GM18505 (cell line): Measurements from ENCODE around the gene DMRTC2.

Experiments used
- ATAC-seq: cut with Tn5 transposase; IDR thresholded peaks from one replicate; pipeline ENCODE4 v1.9.1; 2021; ENCODE audit not compliant: unreplicated experiment
- POLR2A ChIP-seq: IDR thresholded peaks from 4 replicates; pipeline ENCODE4 v1.6.1; 2011; ENCODE audit warnings: borderline replicate concordance; ENCODE audit not compliant: insufficient read depth, insufficient read length; ENCODE audit errors: extremely low read depth

DMRTC2 gene

DNA sequence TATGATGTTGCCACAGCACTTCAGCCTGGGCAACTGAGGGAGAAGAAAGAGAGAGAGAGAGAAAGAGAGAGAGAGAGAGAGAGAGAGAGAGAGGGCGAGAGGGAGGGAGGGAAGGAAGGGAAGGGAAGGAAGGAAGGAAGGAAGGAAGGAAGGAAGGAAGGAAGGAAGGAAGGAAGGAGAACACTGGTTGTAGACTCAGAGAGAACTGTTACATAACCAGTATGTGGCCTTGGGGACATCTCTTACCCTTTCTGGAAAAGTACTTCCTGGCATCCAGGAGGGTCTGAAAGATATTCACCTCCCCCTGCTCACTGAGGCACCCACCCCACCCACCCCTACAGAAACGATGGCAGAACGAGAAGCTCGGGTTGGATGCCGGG, 35.5 kb downstream of the DMRTC2 start:
- TF ChIP-seq POLR2A = no peak
- ATAC-seq = no peak

DNA sequence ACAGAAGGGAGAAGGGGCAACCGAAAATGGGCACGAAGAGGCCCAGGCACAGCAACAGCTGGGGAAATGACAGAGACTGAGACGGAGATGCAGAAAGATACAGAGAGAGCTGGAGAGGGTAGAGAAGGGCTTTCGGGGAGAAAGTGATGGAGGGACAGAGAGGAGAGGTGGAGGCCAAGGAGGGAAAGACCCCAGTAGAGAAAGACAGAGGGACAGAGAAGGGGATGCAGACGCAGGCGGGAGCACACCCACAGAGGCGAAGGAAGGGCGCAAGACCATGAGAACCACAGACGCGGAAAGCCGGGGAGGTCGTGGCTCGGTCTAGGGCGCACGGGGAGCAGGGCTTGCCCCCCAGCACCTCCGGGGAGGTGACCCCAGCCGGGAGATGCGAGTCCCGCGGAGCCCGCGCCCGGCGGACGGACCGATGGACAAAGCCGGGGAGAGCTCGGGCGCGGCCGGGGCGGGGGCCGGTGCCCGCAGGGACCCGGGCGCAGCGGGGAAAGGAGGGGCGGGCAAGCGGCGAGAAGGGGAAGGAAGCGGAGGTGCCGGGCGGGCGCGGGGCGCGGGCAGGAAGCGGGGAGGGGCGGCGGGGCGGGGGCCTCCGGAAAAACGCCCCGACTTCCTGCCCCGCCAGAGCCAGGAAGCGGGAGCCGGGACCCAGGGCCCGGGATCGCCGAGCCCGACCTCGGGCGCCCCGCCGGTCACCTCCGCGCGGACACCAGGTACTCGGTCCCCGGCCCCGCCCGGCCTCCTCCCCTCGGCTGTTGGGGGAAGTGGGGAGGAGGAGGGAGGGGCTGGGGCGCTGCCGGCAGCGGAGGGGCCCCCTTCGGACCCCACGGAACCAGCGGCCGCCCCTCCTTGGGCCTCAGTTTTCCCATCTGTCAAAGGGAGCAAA, 38.0 kb downstream of the DMRTC2 start, which contains the start of gene ARHGEF1:
TSS of gene ARHGEF1 (plus strand) at position 617 of the 895 bp plus-strand sequence. CDS start 4,899 bp downstream, outside the sequence.
- ATAC-seq = no peak
- peak; percentile 69 for TF ChIP-seq POLR2A

DNA sequence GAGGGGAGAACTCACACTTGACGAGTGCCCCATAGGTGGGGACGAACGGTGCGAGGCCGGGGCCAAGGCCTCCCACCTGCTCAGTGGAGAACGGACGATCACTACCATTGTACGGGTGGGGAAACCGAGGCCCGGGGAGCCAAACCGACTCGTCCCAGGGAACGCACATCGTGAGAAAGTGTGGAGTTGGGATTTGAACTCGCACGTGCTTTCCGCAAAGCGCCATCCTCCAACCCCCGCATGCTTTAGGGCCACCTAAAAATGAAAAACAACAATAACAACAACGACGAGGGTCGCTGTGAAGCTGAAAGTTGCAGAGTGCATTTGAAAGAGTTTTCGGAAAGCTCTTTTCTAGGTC, 38.6 kb downstream of the DMRTC2 start:
- TF ChIP-seq POLR2A = no peak
- no peak for ATAC-seq

DNA sequence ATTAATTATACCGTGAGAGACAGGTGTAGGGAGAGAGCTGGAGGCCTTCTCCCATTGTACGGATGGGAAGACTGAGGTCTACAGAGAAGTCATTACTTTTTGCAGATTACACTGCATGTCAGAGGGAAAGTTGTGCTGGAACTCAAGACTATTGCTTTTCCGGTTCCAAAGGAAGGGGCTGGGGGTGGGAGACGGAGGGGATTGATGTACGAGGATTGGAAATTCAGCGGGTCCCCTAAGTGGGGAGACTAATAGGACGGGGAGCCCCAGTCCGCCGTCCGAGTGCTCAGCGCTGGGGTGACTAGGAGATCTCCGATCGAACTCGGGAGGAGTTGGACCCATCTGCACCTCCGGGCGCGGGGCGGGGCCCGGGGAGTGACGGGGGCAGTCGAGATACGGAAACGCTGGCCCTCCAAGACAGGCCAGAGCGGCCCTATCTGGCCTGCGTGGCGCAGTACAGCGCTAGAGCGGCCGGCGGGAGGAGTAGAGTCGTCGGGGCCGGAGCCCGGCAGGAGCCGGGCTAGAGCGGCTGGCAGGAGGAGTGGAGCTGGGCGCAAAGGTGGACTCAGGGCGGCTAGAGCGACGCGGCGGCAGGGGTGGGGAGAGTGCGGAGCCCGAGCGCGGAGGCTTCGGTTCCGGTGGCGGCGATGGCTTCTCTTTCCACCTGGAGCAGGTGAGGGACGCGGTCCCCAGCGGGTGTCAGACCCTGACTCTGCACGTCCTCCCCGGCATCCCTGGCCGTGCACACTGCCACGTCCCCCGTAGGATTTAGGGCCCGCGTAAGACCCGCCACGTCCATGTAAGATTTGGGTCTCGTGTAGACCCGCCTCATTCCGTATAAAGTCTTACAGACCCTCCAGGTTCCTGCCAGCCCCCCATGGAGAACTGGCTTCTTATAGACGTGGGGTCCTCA, 39.2 kb downstream of the DMRTC2 start:
- ATAC-seq = peak; percentile 65
- TF ChIP-seq POLR2A = peak; percentile 98

DNA sequence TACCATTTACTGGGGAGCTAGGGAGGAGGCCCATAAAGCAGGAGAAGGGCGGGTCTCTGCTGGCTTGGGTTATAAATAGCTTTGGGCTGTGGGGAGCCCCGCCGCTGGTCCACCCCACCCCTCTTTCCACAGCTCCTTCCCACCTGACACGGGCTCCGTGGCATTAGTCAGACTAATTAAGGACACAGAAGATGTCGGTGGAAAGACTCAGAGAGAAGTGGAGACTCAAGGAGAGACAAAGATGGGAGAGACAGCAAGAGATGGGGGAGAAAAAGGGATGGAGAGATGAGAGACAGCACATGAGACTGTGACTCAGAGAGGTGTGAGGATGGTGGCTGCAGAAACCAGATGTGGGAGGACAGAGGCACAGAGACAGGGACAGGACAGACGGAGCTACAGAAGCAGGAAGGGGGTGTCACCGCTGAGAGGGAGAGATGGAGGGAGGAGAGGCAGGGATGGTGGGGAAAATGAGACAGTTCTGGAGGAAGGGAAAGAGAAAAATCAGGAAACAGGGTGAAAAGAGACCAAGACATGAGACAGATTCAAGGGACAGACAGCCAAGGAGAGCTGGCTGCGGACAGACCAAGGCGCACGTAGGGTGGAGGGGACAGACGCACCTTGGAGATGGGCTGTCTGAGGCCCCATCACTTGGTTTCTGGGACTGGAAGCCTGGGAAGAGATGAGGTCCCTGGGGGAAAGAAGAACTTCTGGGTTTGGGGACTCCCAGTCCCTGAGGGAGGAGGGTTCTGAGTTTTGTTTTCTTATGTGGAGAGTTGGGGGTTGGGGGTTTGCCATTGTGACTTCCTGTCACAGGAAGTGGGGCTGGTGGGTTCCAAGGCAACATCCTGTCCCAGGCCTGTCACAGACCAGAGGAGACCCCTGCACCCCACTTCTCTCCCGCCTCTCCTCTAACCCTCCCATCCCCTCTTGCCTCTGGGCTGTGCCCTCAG, 42.2 kb downstream of the DMRTC2 start:
- no peak for ATAC-seq
- peak; percentile 35 for TF ChIP-seq POLR2A

DNA sequence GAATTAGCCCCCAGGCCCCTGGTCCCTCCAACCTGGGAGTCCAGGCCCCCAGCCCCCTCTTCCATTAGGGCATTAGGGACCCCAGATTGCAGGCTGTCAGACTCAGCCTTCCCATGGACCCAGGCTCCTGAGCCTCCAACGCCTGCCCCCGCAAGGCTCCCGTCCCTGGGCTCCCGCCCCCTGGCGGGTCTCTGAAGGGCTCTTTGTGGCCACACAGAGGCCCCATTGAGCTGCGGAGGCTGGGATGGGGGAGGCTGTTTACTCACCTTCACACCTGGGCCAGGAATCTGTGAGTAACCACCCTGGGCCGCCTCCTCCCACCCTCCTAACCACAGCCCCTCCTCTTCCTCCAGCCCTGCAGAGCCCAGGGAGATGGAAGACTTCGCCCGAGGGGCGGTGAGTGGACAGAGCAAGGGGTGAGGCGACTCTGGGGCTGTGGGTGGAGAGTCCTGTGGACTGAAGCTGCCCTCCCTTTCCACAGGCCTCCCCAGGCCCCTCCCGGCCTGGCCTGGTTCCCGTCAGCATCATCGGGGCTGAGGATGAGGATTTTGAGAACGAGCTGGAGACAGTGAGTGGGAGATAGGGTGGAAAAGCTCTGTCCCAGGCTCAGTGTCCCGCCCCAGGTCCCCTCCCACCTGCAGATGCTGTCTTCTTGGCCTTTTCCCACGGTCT, 43.0 kb downstream of the DMRTC2 start:
- TF ChIP-seq POLR2A = no peak
- ATAC-seq = no peak

DNA sequence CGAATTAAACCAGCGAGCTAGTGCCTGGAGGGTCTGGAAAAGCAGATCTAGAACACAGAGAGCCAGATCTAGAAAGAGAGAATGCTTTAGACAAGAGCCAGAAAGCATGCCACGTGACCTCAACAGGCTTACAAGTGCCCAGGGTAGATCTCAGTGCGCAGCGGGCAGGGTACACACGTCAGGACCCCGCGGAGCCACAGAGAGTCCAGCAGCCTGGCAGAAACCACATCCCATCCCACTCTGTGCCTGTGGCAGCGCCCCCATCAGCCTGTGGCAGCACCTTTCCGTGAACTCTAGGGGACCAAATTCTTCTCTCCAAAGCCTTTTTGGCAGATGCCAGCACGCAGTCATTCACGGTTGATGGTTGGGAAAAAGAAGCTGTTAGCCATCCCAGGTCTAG, 44.1 kb downstream of the DMRTC2 start:
- TF ChIP-seq POLR2A = no peak
- ATAC-seq = no peak

DNA sequence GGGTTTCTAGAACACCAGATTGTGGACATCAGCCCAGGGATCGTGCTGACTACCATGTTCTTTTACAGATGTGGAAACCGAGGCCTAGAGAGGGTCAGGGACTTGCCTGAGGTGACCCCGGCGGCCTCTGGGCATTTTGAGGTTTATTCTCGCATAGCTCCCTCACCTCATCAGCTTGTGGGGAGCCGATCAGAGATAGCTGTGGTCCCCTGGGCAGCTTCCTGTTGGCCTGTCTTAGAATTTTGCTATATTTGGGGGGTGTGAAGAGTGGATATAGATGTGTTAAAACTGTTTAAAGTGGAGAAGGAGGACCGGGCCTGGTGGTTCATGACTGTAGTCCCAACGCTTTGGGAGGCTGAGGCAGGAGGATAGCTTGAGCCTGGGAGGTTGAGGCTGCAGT, 45.1 kb downstream of the DMRTC2 start:
- TF ChIP-seq POLR2A = no peak
- ATAC-seq = no peak

DNA sequence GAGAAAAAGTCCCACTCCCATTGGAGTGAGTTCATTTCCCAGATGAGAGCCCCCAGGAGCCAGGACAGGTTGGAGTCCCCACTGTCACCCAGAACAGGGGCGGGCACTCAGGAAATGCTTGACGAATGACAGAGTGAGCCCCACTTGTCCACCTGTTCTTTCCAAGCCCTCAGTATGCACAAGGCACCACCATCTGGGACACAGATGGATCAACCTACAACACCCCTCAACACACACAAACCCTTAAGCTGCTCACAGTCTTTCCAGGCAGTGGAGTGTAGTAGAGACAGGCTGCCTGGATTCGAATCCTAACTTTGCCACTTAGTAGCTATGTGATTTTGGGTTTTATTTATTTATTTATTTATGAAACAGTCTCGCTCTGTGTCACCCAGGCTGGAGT, 46.1 kb downstream of the DMRTC2 start:
- no peak for TF ChIP-seq POLR2A
- ATAC-seq = no peak

DNA sequence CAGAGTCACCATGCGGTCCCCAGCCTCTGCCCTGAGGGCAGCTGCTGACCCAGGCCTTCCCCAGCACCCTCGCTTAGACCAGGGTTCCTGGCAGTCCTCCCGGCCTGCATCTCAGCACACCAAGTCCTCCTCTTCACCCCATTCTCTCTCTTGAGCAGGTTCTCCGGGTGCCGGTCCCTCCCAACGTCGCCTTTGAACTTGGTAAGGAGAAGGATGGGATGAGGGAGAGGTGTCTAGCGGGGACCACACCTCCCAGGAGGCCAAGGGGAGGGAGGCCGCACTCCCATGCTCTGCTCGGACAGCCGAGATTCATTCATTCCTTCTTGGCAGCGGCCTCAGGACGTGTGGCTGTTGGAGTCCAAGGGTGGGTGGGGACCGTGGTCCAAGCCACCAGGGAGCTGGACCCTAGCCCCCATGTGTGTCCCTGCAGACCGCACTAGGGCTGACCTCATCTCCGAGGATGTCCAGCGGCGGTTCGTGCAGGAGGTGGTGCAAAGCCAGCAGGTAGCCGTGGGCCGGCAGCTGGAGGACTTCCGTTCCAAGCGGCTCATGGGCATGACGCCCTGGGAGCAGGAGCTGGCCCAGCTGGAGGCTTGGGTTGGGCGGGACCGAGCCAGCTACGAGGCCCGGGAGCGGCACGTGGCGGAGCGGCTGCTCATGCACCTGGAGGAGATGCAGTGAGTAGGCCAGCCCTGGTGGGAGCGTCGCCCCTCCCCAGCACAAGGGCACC, 47.5 kb downstream of the DMRTC2 start:
- TF ChIP-seq POLR2A = no peak
- no peak for ATAC-seq

DNA sequence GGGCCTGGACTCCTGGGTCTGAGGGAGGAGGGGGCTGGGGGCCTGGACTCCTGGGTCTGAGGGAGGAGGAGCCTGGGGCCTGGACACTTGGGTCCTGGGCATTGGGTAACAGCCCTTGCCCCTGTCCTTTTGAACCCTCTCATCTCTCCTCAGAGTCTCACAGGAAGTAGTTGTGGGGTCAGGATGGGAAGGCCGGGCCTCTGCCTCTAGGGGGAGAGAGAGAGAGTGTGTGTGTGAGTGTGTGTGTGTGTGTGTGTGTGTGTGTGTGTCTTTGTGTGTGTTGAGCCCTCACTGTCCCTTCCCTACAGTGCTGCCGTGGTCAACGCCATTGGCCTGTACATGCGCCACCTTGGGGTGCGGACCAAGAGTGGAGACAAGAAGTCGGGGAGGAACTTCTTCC, 49.1 kb downstream of the DMRTC2 start:
- TF ChIP-seq POLR2A = no peak
- no peak for ATAC-seq

DNA sequence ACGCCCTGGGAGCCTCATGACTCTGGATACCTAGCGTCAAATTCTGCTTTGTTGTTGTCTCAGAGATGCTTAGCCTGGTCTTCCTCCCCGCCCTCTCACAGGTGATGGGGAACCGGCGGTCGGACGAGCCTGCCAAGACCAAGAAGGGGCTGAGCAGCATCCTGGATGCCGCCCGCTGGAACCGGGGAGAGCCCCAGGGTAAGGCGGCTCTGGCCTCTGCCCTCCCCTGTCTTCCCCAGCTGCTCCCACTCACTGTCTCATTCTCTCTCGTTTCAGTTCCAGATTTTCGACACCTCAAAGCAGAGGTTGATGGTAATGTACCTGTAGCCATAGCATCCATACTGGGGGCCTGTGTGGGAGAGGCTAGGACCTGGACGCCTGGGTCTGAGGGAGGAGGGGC, 49.5 kb downstream of the DMRTC2 start:
- TF ChIP-seq POLR2A = no peak
- ATAC-seq = no peak
